ENCODE results near the gene CFAP45.

- no peak for TF ChIP-seq CTCF (IDR thresholded peaks at IDR 0.05; ENCODE audit: control extremely low read depth in 1 of 3, insufficient read depth in 1 of 3, low read depth in 1 of 3, low read length in 3 of 3)
- TF ChIP-seq POLR2A (IDR thresholded peaks at IDR 0.05; ENCODE audit: control extremely low read depth in 1 of 2, low read depth in 2 of 2, low read length in 2 of 2) = no peak
- TF ChIP-seq EZH2 (IDR thresholded peaks at IDR 0.05; ENCODE audit: low read depth, low read length, severe bottlenecking) = no peak
- TF ChIP-seq SRF (IDR thresholded peaks at IDR 0.05; ENCODE audit: low read depth, low read length) = no peak
- no peak for TF ChIP-seq EP300 (IDR thresholded peaks at IDR 0.05; ENCODE audit: borderline replicate concordance in 1 of 2, low read depth in 2 of 2, low read length in 2 of 2)
- TF ChIP-seq CEBPB (IDR thresholded peaks at IDR 0.05; ENCODE audit: low read depth, low read length) = no peak
- TF ChIP-seq SP4 (IDR thresholded peaks at IDR 0.05; ENCODE audit: low read length) = no peak
- TF ChIP-seq TCF12 (IDR thresholded peaks at IDR 0.05; ENCODE audit: low read depth, low read length) = no peak
- TF ChIP-seq, protein P1, sequence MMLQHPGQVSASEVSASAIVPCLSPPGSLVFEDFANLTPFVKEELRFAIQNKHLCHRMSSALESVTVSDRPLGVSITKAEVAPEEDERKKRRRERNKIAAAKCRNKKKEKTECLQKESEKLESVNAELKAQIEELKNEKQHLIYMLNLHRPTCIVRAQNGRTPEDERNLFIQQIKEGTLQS (IDR thresholded peaks at IDR 0.05; ENCODE audit: insufficient read depth, low read depth, low read length) = no peak
- TF ChIP-seq RFX5 (IDR thresholded peaks at IDR 0.05; ENCODE audit: borderline replicate concordance, low read depth, low read length) = no peak
- no peak for TF ChIP-seq GTF2F1 (IDR thresholded peaks at IDR 0.05; ENCODE audit: borderline replicate concordance, low read depth, low read length)
- no peak for TF ChIP-seq HDAC6 (IDR thresholded peaks at IDR 0.05; ENCODE audit: low read depth, low read length)
- no peak for TF ChIP-seq SIRT6 (IDR thresholded peaks at IDR 0.05; ENCODE audit: low read length)
- TF ChIP-seq SP1 (IDR thresholded peaks at IDR 0.05; ENCODE audit: low read depth, low read length) = no peak
These were observed 2.0 kb downstream of the CFAP45 start for GRCh38 chr1:159897962-159898361.

Measured in H1 (cell line).